ENCODE measurements around the gene NCOA3.

The NCOA3 gene

DNA sequence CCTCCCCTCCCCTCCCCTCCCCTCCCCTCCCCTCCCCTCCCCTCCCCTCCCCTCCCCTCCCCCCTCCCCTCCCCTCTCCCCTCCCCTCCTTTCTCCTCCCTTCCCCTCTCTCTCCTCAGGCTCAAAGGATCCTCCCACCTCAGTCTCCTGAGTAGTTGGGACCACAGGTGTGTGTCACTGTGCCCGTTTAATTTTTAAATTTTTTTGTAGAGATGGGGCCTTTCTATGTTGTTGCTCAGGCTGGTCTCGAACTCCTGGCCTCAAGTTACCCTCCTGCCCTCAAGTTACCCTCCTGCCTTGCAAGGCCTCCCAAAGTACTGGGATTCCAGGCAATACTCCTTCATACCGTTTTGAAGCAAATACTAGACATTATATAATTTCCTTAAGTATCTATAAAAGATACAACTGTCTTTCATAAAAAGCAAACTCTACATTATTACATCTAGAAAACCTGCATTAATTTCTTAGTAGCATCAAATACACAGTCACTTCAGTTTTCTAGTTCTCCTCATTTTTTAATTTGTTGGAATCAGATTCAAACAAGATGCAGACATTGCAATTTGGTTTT is 39.8 kb downstream of the NCOA3 start:
- TF ChIP-seq, protein P1, sequence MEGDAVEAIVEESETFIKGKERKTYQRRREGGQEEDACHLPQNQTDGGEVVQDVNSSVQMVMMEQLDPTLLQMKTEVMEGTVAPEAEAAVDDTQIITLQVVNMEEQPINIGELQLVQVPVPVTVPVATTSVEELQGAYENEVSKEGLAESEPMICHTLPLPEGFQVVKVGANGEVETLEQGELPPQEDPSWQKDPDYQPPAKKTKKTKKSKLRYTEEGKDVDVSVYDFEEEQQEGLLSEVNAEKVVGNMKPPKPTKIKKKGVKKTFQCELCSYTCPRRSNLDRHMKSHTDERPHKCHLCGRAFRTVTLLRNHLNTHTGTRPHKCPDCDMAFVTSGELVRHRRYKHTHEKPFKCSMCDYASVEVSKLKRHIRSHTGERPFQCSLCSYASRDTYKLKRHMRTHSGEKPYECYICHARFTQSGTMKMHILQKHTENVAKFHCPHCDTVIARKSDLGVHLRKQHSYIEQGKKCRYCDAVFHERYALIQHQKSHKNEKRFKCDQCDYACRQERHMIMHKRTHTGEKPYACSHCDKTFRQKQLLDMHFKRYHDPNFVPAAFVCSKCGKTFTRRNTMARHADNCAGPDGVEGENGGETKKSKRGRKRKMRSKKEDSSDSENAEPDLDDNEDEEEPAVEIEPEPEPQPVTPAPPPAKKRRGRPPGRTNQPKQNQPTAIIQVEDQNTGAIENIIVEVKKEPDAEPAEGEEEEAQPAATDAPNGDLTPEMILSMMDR (IDR thresholded peaks at IDR 0.05; ENCODE audit: low read depth, low read length, poor library complexity, severe bottlenecking): no peak
- no peak for TF ChIP-seq EZH2phosphoT487 (IDR thresholded peaks at IDR 0.05; ENCODE audit: borderline replicate concordance, low read length)
- Histone ChIP-seq H3K9me2 (replicated peaks; ENCODE audit: control insufficient read depth, low read length) (no peaks in the 10 kb centered on the region), H3K27ac (ENCODE audit: low read depth, low read length) (no peak overlapping the region), H3K36me3 (ENCODE audit: control insufficient read depth, low read length) (peaks cover 72% of the 10 kb centered on the region), H3K4me2 (ENCODE audit: low read length) (no peak overlapping the region), H4K20me1 (ENCODE audit: control insufficient read depth, insufficient read depth, low read depth, low read length) (peaks cover 59% of the 10 kb centered on the region), H3F3A (ENCODE audit: control insufficient read depth, insufficient read depth) (peaks cover 41% of the 10 kb centered on the region), H3K9me3 (ENCODE audit: control insufficient read depth, insufficient read depth, low read length) (no peaks in the 10 kb centered on the region), H3K4me3 (ENCODE audit: low read length) (no peak overlapping the region), H3K4me1 (ENCODE audit: control insufficient read depth, low read length) (peaks cover 91% of the 10 kb centered on the region), H3K27me3 (ENCODE audit: control insufficient read depth, low read length) (no peaks in the 10 kb centered on the region), H3K79me2 (ENCODE audit: control insufficient read depth, low read length) (peaks cover 99% of the 10 kb centered on the region)

DNA sequence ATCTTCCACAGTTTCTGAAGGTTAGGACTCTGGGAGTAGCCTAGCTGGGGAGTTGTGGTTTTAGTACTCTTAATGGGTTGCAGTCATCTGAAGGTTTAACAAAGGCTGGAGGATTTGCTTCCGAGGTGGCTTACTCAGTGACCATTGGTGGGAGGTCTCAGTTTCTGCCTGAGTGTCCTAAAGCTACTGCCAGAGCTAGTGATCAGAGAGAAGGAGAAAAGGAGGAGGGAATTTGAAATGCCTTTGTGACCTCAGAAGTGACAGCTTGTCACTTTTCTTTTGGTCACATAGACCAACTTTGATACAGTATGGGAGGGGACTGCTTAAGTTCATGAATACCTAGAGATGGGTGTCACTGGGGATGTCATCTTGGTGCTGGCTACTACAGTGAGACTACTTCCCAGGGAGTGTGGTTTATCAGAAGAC is 41.3 kb downstream of the NCOA3 start:
- peaks cover 52% of the 10 kb centered on the region for H4K20me1 ChIP-seq (ENCODE audit: control insufficient read depth, insufficient read depth, low read depth, low read length)
- H3K27ac ChIP-seq (ENCODE audit: low read depth, low read length): peak overlapping the region; percentile 17; the same call in 1 of the 2 replicates
- H3K9me3 ChIP-seq (ENCODE audit: control insufficient read depth, insufficient read depth, low read length): no peaks in the 10 kb centered on the region
- peaks cover 79% of the 10 kb centered on the region for H3K4me1 ChIP-seq (ENCODE audit: control insufficient read depth, low read length)
- H3K27me3 ChIP-seq (ENCODE audit: control insufficient read depth, low read length): no peaks in the 10 kb centered on the region
- TF ChIP-seq EZH2phosphoT487 (IDR thresholded peaks at IDR 0.05; ENCODE audit: borderline replicate concordance, low read length): no peak
- TF ChIP-seq, protein P1 (IDR thresholded peaks at IDR 0.05; ENCODE audit: low read depth, low read length, poor library complexity, severe bottlenecking): no peak
- H3F3A ChIP-seq (ENCODE audit: control insufficient read depth, insufficient read depth): peaks cover 34% of the 10 kb centered on the region
- 0 out of 2 replicates have a peak overlapping the region, but pooled peaks have one; percentile 1 for H3K4me2 ChIP-seq (ENCODE audit: low read length)
- H3K9me2 ChIP-seq (replicated peaks; ENCODE audit: control insufficient read depth, low read length): no peaks in the 10 kb centered on the region
- peaks cover 99% of the 10 kb centered on the region for H3K79me2 ChIP-seq (ENCODE audit: control insufficient read depth, low read length)
- H3K4me3 ChIP-seq (ENCODE audit: low read length): no peak overlapping the region
- peaks cover 71% of the 10 kb centered on the region for H3K36me3 ChIP-seq (ENCODE audit: control insufficient read depth, low read length)

DNA sequence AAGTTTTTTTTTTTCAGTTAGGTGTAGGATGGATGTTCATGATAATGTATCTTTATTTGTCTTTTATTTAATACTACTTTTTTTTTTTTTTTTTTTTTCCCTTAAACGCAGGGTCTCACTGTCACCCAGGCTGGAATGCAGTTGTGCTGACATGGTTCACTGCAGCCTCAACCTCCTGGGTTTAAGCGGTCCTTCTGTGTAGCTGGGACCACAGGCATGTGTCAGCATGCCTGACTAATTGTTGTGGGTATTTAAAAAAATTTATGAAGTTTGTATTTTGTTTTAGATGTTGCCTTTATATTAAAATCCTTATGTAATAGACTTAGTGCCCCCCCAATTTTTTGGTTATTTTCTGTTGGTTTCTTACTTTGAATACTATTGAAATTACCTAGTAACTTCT is 42.6 kb downstream of the NCOA3 start:
- H3K4me3 ChIP-seq (ENCODE audit: low read length): no peak overlapping the region
- H3K27me3 ChIP-seq (ENCODE audit: control insufficient read depth, low read length): no peaks in the 10 kb centered on the region
- H3K4me2 ChIP-seq (ENCODE audit: low read length): no peak overlapping the region
- H3K4me1 ChIP-seq (ENCODE audit: control insufficient read depth, low read length): peaks cover 73% of the 10 kb centered on the region
- no peaks in the 10 kb centered on the region for H3K9me2 ChIP-seq (replicated peaks; ENCODE audit: control insufficient read depth, low read length)
- H4K20me1 ChIP-seq (ENCODE audit: control insufficient read depth, insufficient read depth, low read depth, low read length): peaks cover 41% of the 10 kb centered on the region
- no peak overlapping the region for H3K27ac ChIP-seq (ENCODE audit: low read depth, low read length)
- no peaks in the 10 kb centered on the region for H3K9me3 ChIP-seq (ENCODE audit: control insufficient read depth, insufficient read depth, low read length)
- H3F3A ChIP-seq (ENCODE audit: control insufficient read depth, insufficient read depth): peaks cover 32% of the 10 kb centered on the region
- TF ChIP-seq EZH2phosphoT487 (IDR thresholded peaks at IDR 0.05; ENCODE audit: borderline replicate concordance, low read length): no peak
- TF ChIP-seq, protein P1 (IDR thresholded peaks at IDR 0.05; ENCODE audit: low read depth, low read length, poor library complexity, severe bottlenecking): no peak
- peaks cover 68% of the 10 kb centered on the region for H3K36me3 ChIP-seq (ENCODE audit: control insufficient read depth, low read length)
- H3K79me2 ChIP-seq (ENCODE audit: control insufficient read depth, low read length): peaks cover 98% of the 10 kb centered on the region
